ENCODE results near the gene WDR72. TPM values are rescaled to one million over a fixed set of nuclear protein-coding genes. Genes with fewer than 3 reads are reported as not detected.
"Not testable (repeated sequence)": the region's sequence is repeated elsewhere in the genome, so short reads cannot be mapped to it uniquely, and the experiment has no call there.

The WDR72 gene
- total and polyA plus RNA-seq, 7 donors: not detected

DNA sequence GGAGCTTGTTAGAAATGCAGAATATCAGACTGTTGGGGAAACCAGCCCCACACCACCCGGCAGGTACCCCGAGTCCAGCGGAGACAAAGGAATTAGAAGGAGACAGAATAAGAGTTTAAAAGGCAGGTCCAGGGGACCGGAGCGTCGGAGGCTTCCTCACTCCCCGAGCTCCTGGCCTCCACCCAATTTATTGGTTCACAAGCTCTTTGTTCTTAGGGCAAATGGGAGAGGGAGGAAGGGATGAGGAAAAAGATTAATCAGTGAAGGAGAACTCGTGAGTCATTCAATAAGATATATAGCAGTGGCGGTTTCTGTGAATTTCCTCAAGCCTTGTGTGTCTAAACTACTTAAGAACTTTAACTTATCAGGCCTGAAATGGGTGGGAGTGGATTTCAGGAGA, 32.1 kb upstream of the WDR72 start:
- Histone ChIP-seq H3K4me3 (no peak overlapping the region), H3K36me3 (ENCODE audit: insufficient read depth in 1 of 2, low read depth in 1 of 2) (no peaks in the 10 kb centered on the region), H3K4me1 (no peaks in the 10 kb centered on the region), H3K27me3 (ENCODE audit: insufficient read depth in 3 of 3, low read length in 2 of 3) (peaks cover 0 to 3% (median 0%) of the 10 kb centered on the region in 3 donors), H3K9me3 (no peaks in the 10 kb centered on the region), H3K27ac (no peak overlapping the region)
- TF ChIP-seq CTCF (IDR thresholded peaks at IDR 0.05): no peak
- ATAC-seq: no peak
- no peak for DNase-seq
- intact Hi-C loops (cut with DNase I): no loop called here
- WGBS, 3 donors: 69 to 77% (median 70%) methylated on average over 9 of the region's 9 CpGs

- Histone ChIP-seq H3K4me3 (no peak overlapping the region), H3K36me3 (ENCODE audit: insufficient read depth in 1 of 2, low read depth in 1 of 2) (no peaks in the 10 kb centered on the region), H3K27ac (no peak overlapping the region), H3K4me1 (no peaks in the 10 kb centered on the region), H3K9me3 (no peaks in the 10 kb centered on the region), H3K27me3 (ENCODE audit: insufficient read depth in 3 of 3, low read length in 2 of 3) (peaks cover 0 to 3% (median 0%) of the 10 kb centered on the region in 3 donors)
- DNase-seq (no peak), ATAC-seq (no peak)
- no peak for TF ChIP-seq CTCF (IDR thresholded peaks at IDR 0.05)
- intact Hi-C loops (cut with DNase I): loop anchor here in 1 of 2 donors (10.0 kb wide), 1 partner anchor 55 kb away; no protein-coding TSS in a partner anchor
- 48 to 56% (median 50%) methylated on average over 2 of the region's 2 CpGs for WGBS, 3 donors
Measured at GRCh38 chr15:53789654-53790375, 30.4 kb upstream of the WDR72 start.

- Histone ChIP-seq H3K27ac (no peak overlapping the region), H3K4me1 (no peaks in the 10 kb centered on the region), H3K27me3 (ENCODE audit: insufficient read depth in 3 of 3, low read length in 2 of 3) (no peaks in the 10 kb centered on the region), H3K9me3 (no peaks in the 10 kb centered on the region), H3K36me3 (ENCODE audit: insufficient read depth in 1 of 2, low read depth in 1 of 2) (no peaks in the 10 kb centered on the region), H3K4me3 (no peak overlapping the region)
- intact Hi-C loops (cut with DNase I): loop anchor here in 1 of 2 donors (10.0 kb wide), 1 partner anchor 58 kb away; no protein-coding TSS in a partner anchor
- WGBS, 3 donors: 71 to 83% (median 74%) methylated on average over 2 of the region's 2 CpGs
- TF ChIP-seq CTCF (IDR thresholded peaks at IDR 0.05): no peak
- ATAC-seq (no peak), DNase-seq (no peak)
Measured at GRCh38 chr15:53786401-53786800, 26.9 kb upstream of the WDR72 start.

DNA sequence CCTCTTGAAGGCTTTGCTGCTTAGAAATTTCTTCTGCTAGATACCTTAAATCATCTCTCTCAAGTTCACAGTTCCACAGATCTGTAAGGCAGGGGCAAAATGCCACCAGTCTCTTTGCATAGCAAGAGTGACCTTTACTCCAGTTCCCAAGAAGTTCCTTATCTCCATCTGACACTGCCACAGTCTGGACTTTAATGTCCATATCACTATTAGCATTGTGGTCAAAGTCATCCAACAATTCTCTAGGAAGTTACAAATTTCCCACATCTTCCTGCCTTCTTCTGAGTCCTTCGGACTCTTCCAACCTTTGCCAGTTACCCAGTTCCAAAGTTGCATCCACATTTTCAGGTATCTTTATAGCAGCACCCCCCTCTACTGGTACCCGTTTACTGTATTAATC, 25.8 kb upstream of the WDR72 start:
- not testable (repeated sequence) for H3K27ac ChIP-seq; H3K4me1 ChIP-seq; ATAC-seq; H3K9me3 ChIP-seq; H3K27me3 ChIP-seq (ENCODE audit: insufficient read depth in 3 of 3, low read length in 2 of 3); H3K4me3 ChIP-seq; H3K36me3 ChIP-seq (ENCODE audit: insufficient read depth in 1 of 2, low read depth in 1 of 2); DNase-seq
- 81 to 89% (median 85%) methylated on average over 2 of the region's 2 CpGs for WGBS, 3 donors
- intact Hi-C loops (cut with DNase I): loop anchor here in 1 of 2 donors (10.0 kb wide), 1 partner anchor 60 kb away; no protein-coding TSS in a partner anchor

DNA sequence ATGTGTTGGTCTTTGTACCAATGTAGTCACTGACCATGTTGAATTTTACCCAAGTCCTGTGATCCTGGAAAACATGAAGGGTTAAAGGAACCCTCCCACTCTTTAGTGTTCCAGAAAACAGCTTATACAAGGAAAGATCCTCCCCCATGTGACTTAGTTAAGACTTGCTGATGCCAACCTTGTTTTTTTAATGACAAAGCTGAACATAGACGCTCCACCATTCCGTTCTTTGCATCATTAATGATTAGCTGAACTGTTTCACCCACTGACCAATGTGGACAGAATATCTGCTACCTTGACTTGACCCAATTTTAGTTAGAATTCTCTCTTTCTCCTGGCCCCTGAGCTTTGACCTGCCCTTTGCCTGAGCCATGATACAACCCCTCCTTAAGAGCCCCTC, 3.5 kb upstream of the WDR72 start:
- WGBS, 3 donors: 80 to 87% (median 84%) methylated on average over 2 of the region's 2 CpGs
- no peak for DNase-seq
- intact Hi-C loops (cut with DNase I): no loop called here
- H3K27me3 ChIP-seq (ENCODE audit: insufficient read depth in 3 of 3, low read length in 2 of 3): peaks cover 0 to 33% (median 3%) of the 10 kb centered on the region in 3 donors
- no peak overlapping the region for H3K27ac ChIP-seq
- H3K36me3 ChIP-seq (ENCODE audit: insufficient read depth in 1 of 2, low read depth in 1 of 2): no peaks in the 10 kb centered on the region
- H3K9me3 ChIP-seq: no peaks in the 10 kb centered on the region
- no peaks in the 10 kb centered on the region for H3K4me1 ChIP-seq
- no peak overlapping the region for H3K4me3 ChIP-seq
- ATAC-seq: no peak
- TF ChIP-seq CTCF (IDR thresholded peaks at IDR 0.05): no peak
